HG03135 (cell line): Measurements from ENCODE around the gene OR2T27.
"Not testable (repeated sequence)": the region's sequence is repeated elsewhere in the genome, so short reads cannot be mapped to it uniquely, and the experiment has no call there.

ENCODE experiments used
- ATAC-seq: cut with Tn5 transposase; IDR thresholded peaks from one replicate; pipeline ENCODE4 v1.9.1; 2021; ENCODE audit warnings: mild to moderate bottlenecking, moderate library complexity; ENCODE audit not compliant: unreplicated experiment

OR2T27 gene

DNA sequence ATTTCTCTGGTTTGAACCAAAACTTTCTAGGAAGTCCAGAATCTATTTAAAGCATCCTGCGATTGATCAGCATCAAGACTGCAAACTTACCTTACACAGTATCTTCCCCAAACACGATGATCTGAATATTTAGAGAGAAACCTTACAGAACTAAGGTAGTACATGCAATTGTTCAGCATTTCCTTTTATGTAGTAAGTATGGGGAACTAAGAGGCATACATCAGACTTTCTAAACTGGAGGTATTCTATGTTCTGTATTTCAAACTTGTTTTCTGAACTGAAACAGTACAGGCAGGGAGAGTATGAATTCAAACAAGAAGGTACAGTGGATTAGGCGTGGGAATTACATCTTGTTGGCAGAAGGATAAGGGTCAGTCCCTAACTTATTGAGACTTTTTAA is at the start of gene OR2T27:
Gene OR2T27, minus strand, starts transcription at position 175 of the 400 bp plus-strand sequence. CDS start 4,644 bp downstream, outside the sequence.
- ATAC-seq, result peak; percentile 47

- ATAC-seq, result no peak
Measured at GRCh38 chr1:248704606-248705005, 49.3 kb upstream of the OR2T27 start.

- ATAC-seq, result no peak
Measured at GRCh38 chr1:248703674-248704073, 48.3 kb upstream of the OR2T27 start.

DNA sequence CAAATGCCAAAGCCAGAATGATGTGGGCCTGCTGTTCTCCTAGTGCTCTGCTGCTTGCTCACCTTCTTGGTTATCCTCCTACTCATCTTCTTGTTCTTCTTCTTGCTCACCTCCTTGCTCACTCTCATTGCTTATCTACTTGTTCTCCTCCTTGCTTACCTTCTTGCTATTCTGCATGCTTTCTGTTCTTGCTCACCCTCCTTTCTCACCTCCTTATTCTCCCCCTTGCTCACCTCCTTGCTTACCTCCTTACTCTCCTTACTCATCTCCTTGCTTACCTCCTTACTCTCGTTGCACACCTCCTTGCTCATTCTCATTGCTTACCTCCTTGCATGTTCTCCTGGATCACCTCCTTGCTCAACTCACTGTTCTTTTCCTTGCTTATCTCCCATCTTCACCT is 47.4 kb upstream of the OR2T27 start, which contains the start of gene OR14I1:
Gene OR14I1, minus strand, starts transcription at position 53 of the 400 bp plus-strand sequence.
- no peak for ATAC-seq

GRCh38 chr1:248699099-248699498 is 43.8 kb upstream of the OR2T27 start:
- ATAC-seq, result no peak

GRCh38 chr1:248697907-248698306 is 42.6 kb upstream of the OR2T27 start:
- ATAC-seq, result no peak

DNA sequence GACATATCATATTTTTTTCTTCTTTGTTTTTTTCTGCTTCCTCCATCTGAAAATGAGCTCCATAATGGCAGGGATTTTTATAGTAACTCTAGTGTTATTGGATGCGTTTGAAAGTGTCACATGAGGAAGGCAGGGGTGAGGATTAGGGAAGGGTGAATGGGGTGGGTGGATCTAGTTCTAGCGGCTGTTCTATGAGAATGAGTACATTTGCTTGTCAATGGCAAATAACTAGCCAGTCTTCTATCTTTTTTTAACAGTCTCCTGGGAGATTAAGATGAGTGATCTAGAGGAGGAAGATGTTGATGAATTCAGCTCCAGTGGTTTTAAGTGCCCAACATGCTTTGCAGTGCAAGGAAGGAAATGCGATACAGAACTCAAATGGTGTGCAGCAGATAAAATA is 41.4 kb upstream of the OR2T27 start:
- no peak for ATAC-seq

GRCh38 chr1:248696261-248696660 is 40.9 kb upstream of the OR2T27 start:
- no peak for ATAC-seq

DNA sequence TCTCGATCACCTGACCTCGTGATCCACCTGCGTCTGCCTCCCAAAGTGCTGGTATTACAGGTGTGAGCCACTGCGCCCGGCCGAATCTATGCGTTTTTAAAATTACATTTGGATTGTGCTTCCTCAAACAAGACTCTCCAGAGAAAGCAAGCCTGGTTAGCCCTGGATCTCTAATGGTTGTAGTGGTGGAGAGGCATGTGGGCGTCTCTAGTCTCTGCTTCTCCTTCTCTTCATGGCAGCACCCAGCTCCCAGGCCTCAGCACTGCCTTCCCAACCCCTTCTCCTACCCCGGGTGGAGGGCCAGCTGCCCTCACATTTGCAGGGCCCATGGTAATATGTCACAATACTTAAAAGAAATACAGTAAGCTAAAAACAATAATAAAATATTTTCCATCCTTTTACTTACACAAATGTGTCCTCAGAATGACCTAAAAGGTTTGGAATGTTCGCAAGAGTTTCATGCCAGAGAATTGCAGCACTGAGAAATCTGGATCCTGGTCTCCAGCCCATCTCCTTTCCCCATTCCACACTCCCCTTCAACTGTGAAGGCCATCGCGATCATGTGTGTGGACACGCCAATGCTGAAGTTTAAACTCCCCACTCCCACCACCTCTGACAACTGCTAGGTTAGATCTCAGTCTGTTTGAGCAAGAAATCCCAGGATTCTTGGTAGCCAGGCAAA is 40.3 kb upstream of the OR2T27 start:
- no peak for ATAC-seq

GRCh38 chr1:248691567-248692155 is 36.3 kb upstream of the OR2T27 start:
- ATAC-seq, result no peak

GRCh38 chr1:248688527-248689298 is 33.4 kb upstream of the OR2T27 start:
- peak; percentile 69 for ATAC-seq

GRCh38 chr1:248686815-248687214 is 31.5 kb upstream of the OR2T27 start:
- peak; percentile 72 for ATAC-seq

GRCh38 chr1:248681651-248682050 is 26.3 kb upstream of the OR2T27 start:
- no peak for ATAC-seq

GRCh38 chr1:248670003-248670402 is 14.7 kb upstream of the OR2T27 start:
- ATAC-seq, result no peak

GRCh38 chr1:248663453-248664328 is 8.4 kb upstream of the OR2T27 start:
- ATAC-seq, result peak; percentile 98

DNA sequence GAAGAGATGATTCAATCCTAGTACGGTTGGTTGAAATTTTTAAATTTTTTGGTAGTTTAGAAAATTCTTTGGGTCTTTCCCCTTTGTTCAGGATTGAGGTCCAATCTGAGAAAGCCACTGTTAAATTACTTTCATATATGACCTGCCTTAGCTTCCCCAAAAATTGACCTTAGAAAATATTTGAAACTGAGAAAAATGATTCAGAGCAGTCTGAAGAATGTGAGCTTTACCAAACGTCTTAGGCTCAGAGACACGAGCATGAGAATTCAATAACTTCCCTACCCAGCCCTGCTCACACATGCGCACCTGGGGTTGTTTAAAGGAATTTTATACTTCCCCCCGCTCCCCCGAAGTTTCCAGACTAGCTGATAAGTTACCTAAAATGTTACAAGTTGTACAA is 1.5 kb upstream of the OR2T27 start:
- not testable (repeated sequence) for ATAC-seq

DNA sequence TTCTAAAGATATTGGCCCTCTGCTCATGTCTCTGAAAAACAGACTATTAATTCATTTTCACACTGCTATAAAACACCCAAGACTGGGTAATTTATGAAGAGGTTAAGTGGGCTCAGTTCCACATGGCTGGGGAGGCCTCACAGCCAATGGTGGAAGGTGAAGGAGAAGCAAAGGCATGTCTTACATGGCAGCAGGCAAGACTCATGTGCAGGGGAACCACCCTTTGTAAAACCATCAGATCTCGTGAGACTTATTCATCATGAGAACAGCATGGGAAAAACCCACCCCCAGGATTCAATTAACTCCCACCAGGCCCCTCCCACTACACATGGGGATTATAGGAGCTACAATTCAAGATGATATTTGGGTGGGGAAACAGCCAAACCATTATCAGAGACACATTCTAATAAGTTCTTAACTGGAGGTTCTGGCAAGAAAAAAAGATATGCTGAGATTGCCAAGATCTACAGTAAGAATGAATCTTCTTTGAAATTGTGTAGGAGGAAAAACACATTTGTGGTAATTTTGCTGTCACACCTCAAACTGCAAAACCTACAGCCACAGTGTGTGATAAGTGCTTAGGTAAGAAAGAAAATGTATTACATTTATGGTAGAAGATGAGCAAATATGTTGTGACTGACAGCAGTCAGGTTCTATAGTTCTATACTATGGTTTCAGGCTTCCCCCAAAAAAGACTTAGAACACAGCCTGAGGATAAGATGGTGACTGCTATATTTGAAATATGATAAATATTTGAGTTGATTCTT is 6.4 kb downstream of the OR2T27 start:
- not testable (repeated sequence) for ATAC-seq

- ATAC-seq, result not testable (repeated sequence)
Measured at GRCh38 chr1:248645178-248645577, 10.2 kb downstream of the OR2T27 start, which contains the start of gene OR2T35. OR2T35 (minus strand) TSS chr1:248645278; CDS start chr1:248639258, 6,020 bp downstream.

DNA sequence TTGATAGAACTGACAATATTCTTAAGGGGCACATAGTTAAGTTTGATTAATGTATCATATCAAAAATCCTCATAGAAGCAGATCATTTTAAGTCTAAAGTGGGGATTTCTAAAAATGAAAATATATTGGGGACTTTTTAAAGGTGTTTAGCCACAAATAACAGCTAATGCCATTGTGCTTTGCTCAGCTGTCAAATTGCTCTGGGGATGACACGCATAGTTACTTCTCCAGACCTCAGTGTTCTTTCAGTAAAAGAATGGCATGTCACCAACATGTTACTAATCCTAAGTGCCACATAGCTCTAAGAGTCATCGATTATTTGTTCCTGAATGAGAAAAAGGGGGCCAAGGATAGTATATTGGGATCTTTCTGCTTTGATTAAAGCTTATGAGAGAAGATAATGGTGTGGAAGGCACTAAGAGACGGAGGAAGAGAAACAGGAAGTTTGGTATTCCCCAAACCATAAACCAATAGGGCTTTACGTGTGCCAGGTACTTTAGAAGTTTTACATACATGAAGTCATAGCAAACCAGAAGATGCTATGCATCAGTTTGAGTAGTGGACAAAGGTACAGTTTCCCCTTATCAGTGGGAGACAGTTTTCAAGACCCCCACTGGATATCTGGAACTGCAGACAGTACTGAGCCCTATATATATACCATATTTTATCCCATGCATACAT is 12.2 kb downstream of the OR2T27 start:
- peak; percentile 62 for ATAC-seq
